KMS-11 (cell line): ENCODE results near the gene EML1.

Experiments used
- H2AFZ ChIP-seq: fragments of 200-600 bp; sonication (generic); 2 replicates; pipeline ENCODE4 v1.6.1; 2016; ENCODE audit warnings: antibody characterized with exemption, mixed run types, low read depth
- H3K27ac ChIP-seq: fragments of 200-600 bp; sonication (generic); 2 replicates; pipeline ENCODE4 v1.6.1; 2016; ENCODE audit warnings: mild to moderate bottlenecking, mixed run types
- H3K27me3 ChIP-seq: fragments of 200-600 bp; sonication (generic); 2 replicates; pipeline ENCODE4 v1.6.1; 2017; ENCODE audit warnings: mild to moderate bottlenecking, low read depth, mixed run types, moderate library complexity; ENCODE audit not compliant: insufficient read depth
- H3K36me3 ChIP-seq: fragments of 200-600 bp; sonication (generic); 2 replicates; pipeline ENCODE4 v1.6.1; 2017; ENCODE audit warnings: mild to moderate bottlenecking, mixed run types; ENCODE audit not compliant: insufficient read depth
- H3K4me1 ChIP-seq: fragments of 200-600 bp; sonication (generic); 2 replicates; pipeline ENCODE4 v1.6.1; 2016; ENCODE audit warnings: mild to moderate bottlenecking, low read depth, mixed run types; ENCODE audit not compliant: poor library complexity, severe bottlenecking
- H3K4me2 ChIP-seq: fragments of 200-600 bp; sonication (generic); 2 replicates; pipeline ENCODE4 v1.7.0; 2016; ENCODE audit warnings: mild to moderate bottlenecking, mixed run types
- H3K4me3 ChIP-seq: fragments of 200-600 bp; sonication (generic); IDR thresholded peaks from 2 replicates; pipeline ENCODE4 v1.6.1; 2017; ENCODE audit warnings: low read depth, low read length, mixed read lengths; ENCODE audit not compliant: insufficient read depth
- H3K79me2 ChIP-seq: fragments of 200-600 bp; sonication (generic); 2 replicates; pipeline ENCODE4 v1.6.1; 2016; ENCODE audit warnings: low read depth, mixed run types; ENCODE audit not compliant: insufficient read depth
- H3K9ac ChIP-seq: fragments of 200-600 bp; sonication (generic); 2 replicates; pipeline ENCODE4 v1.6.1; 2016; ENCODE audit warnings: mild to moderate bottlenecking, mixed run types
- H4K20me1 ChIP-seq: fragments of 200-600 bp; sonication (generic); 2 replicates; pipeline ENCODE4 v1.6.1; 2016; ENCODE audit warnings: mild to moderate bottlenecking, mixed run types; ENCODE audit not compliant: insufficient read depth
- TF ChIP-seq, protein P1 (sequence below): fragments of 200-600 bp; sonication (generic); conservative IDR thresholded peaks from 2 replicates; pipeline ENCODE4 v1.6.1; 2017; ENCODE audit warnings: low read depth, mild to moderate bottlenecking, antibody characterized with exemption, low read length, moderate library complexity, mixed read lengths

The EML1 gene

DNA sequence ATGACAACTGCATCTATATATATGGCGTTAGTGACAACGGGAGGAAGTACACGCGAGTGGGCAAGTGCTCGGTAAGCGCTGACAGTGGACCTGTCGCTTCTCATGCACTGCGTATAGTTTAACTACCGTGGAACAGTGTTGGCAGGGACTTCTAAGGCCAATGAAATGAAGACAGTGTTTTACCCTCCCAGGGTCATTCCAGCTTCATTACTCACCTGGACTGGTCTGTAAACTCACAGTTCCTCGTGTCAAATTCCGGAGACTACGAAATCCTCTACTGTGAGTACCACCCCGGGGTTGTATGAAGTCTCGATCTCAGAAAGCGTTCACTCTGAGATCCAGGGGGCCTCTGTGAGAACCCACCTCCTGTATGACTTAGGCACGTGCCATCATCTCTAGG lies 142.8 kb downstream of the EML1 start:
- Histone ChIP-seq H3K36me3 (no peaks in the 10 kb centered on the region), H2AFZ (no peak overlapping the region), H4K20me1 (no peaks in the 10 kb centered on the region), H3K27me3 (no peaks in the 10 kb centered on the region), H3K4me3 (no peak overlapping the region), H3K9ac (no peak overlapping the region), H3K4me1 (no peaks in the 10 kb centered on the region), H3K27ac (no peak overlapping the region), H3K79me2 (no peaks in the 10 kb centered on the region), H3K4me2 (no peak overlapping the region)
- TF ChIP-seq, protein P1, sequence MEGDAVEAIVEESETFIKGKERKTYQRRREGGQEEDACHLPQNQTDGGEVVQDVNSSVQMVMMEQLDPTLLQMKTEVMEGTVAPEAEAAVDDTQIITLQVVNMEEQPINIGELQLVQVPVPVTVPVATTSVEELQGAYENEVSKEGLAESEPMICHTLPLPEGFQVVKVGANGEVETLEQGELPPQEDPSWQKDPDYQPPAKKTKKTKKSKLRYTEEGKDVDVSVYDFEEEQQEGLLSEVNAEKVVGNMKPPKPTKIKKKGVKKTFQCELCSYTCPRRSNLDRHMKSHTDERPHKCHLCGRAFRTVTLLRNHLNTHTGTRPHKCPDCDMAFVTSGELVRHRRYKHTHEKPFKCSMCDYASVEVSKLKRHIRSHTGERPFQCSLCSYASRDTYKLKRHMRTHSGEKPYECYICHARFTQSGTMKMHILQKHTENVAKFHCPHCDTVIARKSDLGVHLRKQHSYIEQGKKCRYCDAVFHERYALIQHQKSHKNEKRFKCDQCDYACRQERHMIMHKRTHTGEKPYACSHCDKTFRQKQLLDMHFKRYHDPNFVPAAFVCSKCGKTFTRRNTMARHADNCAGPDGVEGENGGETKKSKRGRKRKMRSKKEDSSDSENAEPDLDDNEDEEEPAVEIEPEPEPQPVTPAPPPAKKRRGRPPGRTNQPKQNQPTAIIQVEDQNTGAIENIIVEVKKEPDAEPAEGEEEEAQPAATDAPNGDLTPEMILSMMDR = no peak

DNA sequence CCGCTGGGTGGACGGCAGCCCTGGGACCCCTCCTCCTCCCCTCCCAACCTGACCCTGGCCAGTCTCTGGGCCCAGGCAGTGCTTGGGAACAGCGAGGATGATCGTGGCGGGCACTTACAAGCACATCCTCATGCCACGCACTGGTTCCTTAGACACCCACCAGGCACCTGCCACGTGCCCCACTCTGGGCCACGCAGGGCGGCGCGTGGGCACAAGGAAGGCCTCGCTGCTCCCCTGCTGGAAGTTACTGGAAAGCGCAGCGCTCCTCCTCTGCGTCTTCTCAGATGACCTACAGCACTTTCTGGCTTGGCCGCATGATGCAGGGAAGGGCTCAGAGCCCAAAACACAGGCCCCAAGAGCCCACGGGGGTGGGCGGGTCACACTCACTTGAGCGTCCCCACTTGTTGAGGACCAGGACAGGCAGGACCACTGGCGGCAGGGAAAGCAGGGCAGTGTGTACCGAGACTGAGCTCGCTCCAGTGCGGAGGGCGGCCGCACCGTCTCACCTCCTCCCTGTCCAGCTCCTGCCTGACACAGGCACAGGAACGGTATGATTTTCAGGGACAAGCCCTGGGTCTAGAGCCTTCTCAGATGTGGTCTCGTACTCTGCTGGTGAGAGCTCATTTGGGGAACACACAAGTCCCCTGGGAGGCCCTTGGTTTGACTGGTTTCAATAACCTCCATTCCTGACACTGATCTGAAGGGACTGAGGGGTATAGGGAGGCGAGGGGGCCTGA lies 143.7 kb downstream of the EML1 start:
- H3K27ac ChIP-seq = no peak overlapping the region
- no peak overlapping the region for H3K9ac ChIP-seq
- no peaks in the 10 kb centered on the region for H3K27me3 ChIP-seq
- H3K4me3 ChIP-seq = no peak overlapping the region
- H3K4me2 ChIP-seq = no peak overlapping the region
- no peaks in the 10 kb centered on the region for H3K4me1 ChIP-seq
- H2AFZ ChIP-seq = no peak overlapping the region
- no peaks in the 10 kb centered on the region for H3K36me3 ChIP-seq
- TF ChIP-seq, protein P1 = no peak
- no peaks in the 10 kb centered on the region for H3K79me2 ChIP-seq
- no peaks in the 10 kb centered on the region for H4K20me1 ChIP-seq

DNA sequence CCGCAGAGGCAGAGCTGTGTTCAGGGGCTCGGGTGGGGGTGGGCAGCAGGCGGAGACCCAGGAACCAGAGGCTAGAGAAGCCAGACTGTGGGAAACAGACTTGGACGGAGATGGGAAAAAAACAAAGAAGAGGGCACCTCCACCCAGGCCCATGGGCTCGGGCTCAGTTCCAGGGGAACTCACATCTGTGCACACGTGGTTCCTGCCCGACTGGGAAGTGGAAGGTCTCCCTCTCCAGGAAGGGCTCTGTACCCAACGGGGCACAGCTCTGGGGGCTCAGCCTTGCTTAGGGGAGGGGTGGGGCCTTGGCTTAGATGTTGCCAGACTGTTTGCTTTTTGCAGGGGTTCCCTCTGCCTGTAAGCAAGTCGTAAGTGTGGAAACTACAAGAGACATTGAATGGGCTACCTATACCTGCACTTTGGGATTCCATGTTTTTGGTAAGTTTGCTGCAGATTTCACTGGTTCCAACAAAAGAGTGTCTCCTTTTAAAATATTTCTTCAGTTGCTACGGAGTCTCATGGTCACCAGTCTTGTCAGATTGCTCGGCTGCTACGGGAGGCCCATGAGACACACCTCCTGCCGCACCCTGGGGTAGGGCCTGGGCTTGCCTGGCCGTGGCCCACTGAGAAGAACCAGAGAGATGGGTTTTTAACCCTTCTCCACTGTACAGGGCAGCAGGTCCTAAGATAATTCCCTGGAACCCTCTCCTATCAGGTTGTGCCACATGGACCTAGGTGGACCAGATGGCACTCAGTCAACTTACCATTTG lies 144.4 kb downstream of the EML1 start:
- no peak overlapping the region for H3K4me3 ChIP-seq
- TF ChIP-seq, protein P1 = no peak
- H2AFZ ChIP-seq = no peak overlapping the region
- H3K27me3 ChIP-seq = no peaks in the 10 kb centered on the region
- H3K79me2 ChIP-seq = no peaks in the 10 kb centered on the region
- no peaks in the 10 kb centered on the region for H3K4me1 ChIP-seq
- no peak overlapping the region for H3K27ac ChIP-seq
- no peaks in the 10 kb centered on the region for H4K20me1 ChIP-seq
- H3K9ac ChIP-seq = no peak overlapping the region
- no peak overlapping the region for H3K4me2 ChIP-seq
- no peaks in the 10 kb centered on the region for H3K36me3 ChIP-seq

DNA sequence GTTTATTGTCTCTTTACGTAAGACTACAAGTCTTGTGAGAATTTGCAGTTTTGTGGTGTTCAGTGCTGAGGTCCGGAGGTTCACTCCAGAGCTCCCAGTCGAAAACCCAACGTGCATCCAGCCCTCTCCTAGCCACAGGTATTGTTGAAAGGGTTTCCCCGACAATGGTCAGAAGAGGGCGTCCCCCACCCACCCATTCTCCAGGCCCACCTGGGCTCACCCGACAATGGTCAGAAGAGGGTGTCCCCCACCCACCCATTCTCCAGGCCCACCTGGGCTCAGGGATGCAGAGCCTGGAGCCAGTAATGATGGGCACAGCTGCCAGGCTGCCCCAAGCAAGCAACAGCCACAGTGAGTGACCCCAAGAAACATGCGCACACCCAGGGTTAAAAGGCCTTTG lies 145.2 kb downstream of the EML1 start:
- no peaks in the 10 kb centered on the region for H3K4me1 ChIP-seq
- TF ChIP-seq, protein P1 = no peak
- H3K4me2 ChIP-seq = no peak overlapping the region
- H3K79me2 ChIP-seq = no peaks in the 10 kb centered on the region
- no peak overlapping the region for H3K27ac ChIP-seq
- no peak overlapping the region for H3K4me3 ChIP-seq
- no peaks in the 10 kb centered on the region for H3K27me3 ChIP-seq
- no peak overlapping the region for H2AFZ ChIP-seq
- H3K9ac ChIP-seq = no peak overlapping the region
- H3K36me3 ChIP-seq = no peaks in the 10 kb centered on the region
- H4K20me1 ChIP-seq = no peaks in the 10 kb centered on the region
